Activated CD8-positive, alpha-beta memory T cell treated with anti-CD3 and anti-CD28 coated beads for 36 hours (primary cell): Measurements from ENCODE around the gene BPIFB3. TPM values are rescaled to one million over a fixed set of nuclear protein-coding genes. Genes with fewer than 3 reads are reported as not detected.
"Not testable (repeated sequence)": the region's sequence is repeated elsewhere in the genome, so short reads cannot be mapped to it uniquely, and the experiment has no call there.

Source experiments
- CTCF ChIA-PET: fragments of 350-600 bp; sonication (Branson Sonifier 250); formaldehyde crosslinking; loops from one replicate; lab custom pipeline; 2021; ENCODE audit warnings: antibody characterized with exemption; lab: Charles Lee
- POLR2A ChIA-PET: fragments of 350-600 bp; sonication (Branson Sonifier 250); formaldehyde crosslinking; loops from one replicate; lab custom pipeline; 2021; ENCODE audit warnings: antibody characterized with exemption; lab: Charles Lee
- total RNA-seq, 2 experiments: library from RNA; stranded (reverse); gene quantifications; one replicate each; pipeline ENCODE4 v1.2.3, GENCODE V29; 2021

Gene BPIFB3
- total RNA-seq, 2 experiments from 2014 or later: not detected

- ChIA-PET POLR2A (no interaction called here), CTCF (no interaction called here)
Measured at GRCh38 chr20:33026072-33026778, 27.5 kb upstream of the BPIFB3 start.

DNA sequence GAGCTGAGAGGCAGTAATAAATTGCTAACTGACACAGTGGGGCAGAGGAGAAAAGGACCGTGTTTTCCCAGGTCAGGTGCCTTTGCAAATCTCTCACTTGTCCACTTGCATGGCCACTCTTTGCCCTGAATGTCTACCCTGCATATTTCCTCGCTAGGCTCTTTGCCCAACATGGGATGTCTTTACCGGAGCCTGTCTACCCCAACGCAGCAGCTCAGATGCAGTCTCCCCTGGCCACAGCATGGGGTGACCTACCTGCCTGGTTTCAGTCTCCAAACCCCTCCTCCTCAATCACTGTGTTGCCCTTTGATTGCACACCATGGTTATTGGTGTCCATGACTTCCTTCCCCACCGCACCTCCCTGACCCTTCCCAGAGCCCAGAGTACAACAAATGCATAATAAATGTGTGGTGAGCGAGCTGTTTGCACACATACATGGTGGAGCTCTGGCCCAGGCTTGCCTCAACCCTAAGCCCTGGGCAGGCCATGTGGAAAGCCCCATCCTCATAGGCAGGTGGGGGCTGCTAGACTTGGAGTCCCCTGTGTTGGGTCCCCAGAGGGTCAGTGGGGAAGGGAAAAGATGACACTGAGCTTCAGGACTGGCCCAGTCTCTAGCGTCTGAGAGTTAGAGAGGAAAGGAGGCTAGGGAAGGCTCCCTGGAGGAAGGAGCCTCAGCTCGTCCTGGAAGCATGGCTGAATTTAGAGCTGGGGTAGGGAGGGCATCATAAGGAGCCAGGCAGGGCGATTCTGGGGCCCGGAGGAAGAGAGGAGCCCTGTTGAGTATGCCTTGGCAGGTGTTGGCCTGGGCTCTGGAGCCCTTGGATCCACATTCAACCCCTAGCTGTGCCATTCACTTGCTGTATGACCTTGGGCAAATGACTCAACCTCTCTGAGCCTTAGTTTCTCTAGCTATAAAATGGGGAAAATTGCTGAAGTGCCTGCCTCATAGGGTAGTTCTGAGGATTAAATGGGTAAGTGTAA, 26.6 kb upstream of the BPIFB3 start:
- CTCF ChIA-PET: no interaction called here
- POLR2A ChIA-PET: no interaction called here

GRCh38 chr20:33027769-33028751, 25.6 kb upstream of the BPIFB3 start:
- ChIA-PET CTCF (interaction anchor here (0.6 kb wide), 1 partner anchor 355 kb away, joined by 5 read pairs; no protein-coding TSS in a partner anchor), POLR2A (no interaction called here)

GRCh38 chr20:33028875-33029274, 24.8 kb upstream of the BPIFB3 start:
- POLR2A ChIA-PET: no interaction called here
- CTCF ChIA-PET: no interaction called here

- CTCF ChIA-PET: no interaction called here
- POLR2A ChIA-PET: no interaction called here
Measured at GRCh38 chr20:33030076-33030475, 23.6 kb upstream of the BPIFB3 start.

DNA sequence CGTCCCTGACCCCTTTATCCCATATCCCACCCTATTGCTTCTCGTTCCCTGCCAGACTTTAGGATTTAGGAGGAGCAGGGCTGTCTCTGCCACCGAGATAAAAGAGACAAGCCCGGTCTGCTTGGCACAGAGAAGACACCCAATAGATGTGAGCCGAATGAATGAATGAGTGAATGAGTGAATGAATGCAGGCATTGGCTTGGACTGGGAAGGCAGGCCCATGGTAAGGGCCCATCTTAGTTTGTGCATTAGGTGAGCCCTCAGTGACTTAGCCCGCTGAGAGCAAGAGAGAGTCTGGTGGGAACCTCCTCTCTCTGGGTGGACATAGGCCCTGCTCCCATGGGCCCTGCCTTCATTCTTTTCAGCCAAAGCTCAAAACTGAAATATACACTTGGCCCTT, 23.1 kb upstream of the BPIFB3 start:
- POLR2A ChIA-PET: no interaction called here

GRCh38 chr20:33031531-33031930, 22.2 kb upstream of the BPIFB3 start, which contains the start of gene BPIFB6:
TSS of gene BPIFB6 (plus strand) at chr20:33031648. CDS start at chr20:33031648, 0 bp downstream.
- ChIA-PET CTCF (no interaction called here), POLR2A (no interaction called here)

More for the DNA sequence above, 23.1 kb upstream of the BPIFB3 start:
- CTCF ChIA-PET: no interaction called here

- CTCF ChIA-PET: no interaction called here
- POLR2A ChIA-PET: no interaction called here
Measured at GRCh38 chr20:33032555-33032954, 21.1 kb upstream of the BPIFB3 start.

DNA sequence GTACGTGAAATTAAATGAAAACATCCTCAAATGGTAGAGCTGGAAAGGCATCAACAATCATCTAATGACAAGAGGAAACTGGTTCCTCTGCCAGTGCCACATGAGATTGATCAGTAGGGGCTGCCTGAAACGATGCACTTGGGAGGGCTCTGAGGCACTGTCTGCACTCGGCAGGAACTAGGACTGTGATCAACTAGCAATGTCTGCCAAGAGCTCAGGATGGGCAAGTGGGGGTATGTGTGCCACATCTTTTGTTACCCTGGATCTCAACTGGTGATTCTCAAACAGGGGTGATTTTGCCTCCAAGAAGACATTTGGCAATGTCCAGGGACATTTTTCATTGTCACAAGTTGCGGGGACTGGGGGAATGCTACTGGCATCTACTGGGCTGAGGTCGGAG, 20.3 kb upstream of the BPIFB3 start:
- ChIA-PET POLR2A (no interaction called here), CTCF (no interaction called here)

DNA sequence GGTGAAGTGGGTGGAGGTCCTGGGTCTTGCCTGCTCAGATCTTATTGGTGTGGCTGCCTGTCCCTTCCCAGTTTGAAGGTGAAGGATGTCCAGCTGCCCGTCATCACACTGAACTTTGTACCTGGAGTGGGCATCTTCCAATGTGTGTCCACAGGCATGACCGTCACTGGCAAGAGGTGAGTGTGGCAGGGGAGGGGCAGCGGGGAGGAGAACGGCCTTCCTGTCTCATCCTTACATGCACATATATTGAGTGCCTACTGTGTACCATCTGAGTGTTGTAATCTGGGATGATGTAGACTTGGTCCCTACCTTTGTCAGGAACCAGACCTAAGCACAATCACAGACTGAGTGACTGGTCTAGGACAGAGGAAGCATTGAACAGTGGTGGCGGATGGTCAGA, 19.6 kb upstream of the BPIFB3 start:
- POLR2A ChIA-PET: no interaction called here
- CTCF ChIA-PET: no interaction called here

GRCh38 chr20:33034901-33035492, 18.7 kb upstream of the BPIFB3 start:
- ChIA-PET POLR2A (no interaction called here), CTCF (no interaction called here)

GRCh38 chr20:33037456-33037855, 16.2 kb upstream of the BPIFB3 start:
- CTCF ChIA-PET: no interaction called here

GRCh38 chr20:33038243-33038642, 15.5 kb upstream of the BPIFB3 start:
- ChIA-PET POLR2A (no interaction called here), CTCF (no interaction called here)

More at GRCh38 chr20:33037456-33037855, 16.2 kb upstream of the BPIFB3 start:
- POLR2A ChIA-PET: no interaction called here

DNA sequence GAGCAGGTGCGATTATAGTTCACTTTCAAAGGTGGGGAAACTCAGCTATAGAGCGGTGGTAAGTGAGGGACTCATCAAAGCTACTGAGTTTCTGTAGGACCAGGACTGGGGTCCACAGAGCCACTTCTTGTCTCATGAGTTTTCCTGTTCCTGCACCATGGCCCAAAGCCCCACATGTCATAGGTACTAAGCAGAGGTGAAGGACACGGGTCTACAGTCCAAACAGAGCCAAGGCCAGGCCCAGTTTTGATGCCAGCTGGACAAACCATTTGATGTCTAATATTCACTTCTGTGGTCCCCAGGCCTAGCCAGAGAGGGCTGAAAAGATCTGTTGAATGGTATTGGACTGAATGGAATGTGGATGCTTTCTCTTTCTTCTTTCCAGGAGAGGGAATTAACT, 11.3 kb upstream of the BPIFB3 start:
- CTCF ChIA-PET: no interaction called here
- POLR2A ChIA-PET: no interaction called here

DNA sequence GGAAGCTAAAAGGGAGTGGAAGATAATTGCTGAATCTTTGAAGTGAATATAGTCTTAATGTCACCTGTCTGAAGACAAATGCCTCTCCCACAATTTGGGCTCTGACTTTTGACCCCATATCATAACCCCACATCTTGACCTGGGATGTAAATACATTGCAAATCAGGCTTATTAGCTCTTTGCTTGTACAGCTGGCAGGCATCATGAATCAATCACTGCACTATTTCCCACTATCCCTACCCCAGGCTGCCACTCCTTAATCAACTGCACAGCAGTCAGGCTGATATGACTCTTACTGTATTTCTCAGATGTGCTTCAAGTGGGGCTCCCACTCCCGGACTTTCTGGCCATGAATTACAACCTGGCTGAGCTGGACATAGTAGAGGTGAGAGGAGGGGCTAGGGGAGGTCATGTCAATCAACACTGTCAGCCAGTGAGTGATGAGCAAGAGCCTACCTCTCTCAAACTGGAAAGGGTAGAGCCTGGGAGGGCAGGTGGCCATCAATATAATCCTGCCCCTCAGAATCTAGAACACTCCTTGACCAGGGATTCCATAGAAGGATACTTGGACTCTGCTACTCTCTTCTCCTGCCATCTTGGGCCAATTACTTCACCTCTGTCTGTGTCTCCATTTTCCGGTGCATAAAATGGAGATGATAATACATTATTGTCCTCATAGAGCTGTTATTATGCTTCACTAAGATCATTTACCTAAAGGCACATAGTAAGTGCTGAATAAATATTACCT, 10.5 kb upstream of the BPIFB3 start:
- POLR2A ChIA-PET: no interaction called here
- CTCF ChIA-PET: no interaction called here

DNA sequence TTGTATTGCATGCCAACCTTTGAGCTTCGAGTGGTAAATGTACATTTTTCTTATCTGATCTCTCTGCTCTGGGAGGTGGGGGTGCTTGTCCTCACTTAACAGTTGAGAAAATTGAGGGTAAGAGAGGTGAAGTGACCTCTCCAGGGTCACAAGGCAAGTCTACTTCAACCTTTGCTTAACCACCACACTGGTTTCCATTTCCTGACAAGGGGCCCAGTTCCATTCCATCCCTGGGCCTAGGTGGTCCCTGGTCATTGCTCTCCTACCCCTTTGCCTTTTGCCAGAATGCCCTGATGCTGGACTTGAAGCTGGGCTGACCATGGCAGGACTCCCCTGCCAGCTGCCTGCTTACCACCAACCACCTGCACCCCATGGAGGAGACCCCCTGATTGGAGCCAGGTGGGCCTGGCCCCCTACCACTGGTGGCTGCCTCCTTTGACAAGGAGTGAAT, 9.9 kb upstream of the BPIFB3 start:
- POLR2A ChIA-PET: no interaction called here

DNA sequence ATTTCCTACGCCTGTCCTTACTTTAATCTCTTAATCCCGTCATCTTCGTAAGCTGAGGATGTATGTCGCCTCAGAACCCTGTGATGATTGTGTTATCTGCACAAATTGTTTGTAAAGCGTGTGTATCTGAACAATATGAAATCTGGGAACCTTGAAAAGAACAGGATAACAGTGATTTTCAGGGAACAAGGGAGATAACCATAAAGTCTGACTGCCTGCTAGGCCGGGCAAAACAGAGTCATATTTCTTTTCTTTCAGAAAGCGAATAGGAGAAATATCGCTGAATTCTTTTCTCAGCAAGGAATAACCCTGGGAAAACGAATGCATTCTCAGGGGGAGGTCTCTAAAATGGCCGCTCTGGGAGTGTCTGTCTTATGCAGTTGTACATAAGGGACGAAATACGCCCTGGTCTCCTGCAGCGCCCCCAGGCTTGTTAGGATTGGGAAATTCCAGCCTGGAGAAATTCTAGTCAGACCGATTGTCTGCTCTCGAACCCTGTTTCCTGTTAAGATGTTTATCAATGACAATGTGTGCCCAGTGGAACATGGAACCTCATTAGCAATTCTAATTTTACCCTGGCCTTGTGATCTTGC, 8.5 kb upstream of the BPIFB3 start:
- CTCF ChIA-PET, POLR2A ChIA-PET: not testable (repeated sequence)

More for the DNA sequence above, 9.9 kb upstream of the BPIFB3 start:
- CTCF ChIA-PET: no interaction called here

DNA sequence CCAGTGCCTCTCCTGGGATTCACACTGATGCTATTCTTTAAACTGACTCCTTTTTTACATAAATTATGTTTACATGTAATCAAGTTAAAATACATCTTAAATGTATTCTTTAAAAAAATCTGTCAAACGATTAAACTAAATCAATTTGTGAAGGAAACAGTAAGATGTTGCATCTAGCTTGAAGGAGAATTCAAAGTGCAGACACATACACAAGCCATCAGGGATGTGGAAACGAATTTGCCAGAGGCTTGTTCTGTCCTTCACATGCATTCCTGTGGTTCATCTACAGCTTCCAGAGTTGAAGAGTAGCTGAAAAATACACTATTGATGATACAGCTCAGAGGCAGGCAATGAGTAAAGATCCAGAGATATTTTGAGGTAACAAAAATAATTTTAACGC, 7.3 kb upstream of the BPIFB3 start:
- POLR2A ChIA-PET: no interaction called here
- CTCF ChIA-PET: no interaction called here
